Esophagus muscularis mucosa (tissue), 3 donors: Measurements from ENCODE around the gene TCEAL7.

ENCODE experiments used
- POLR2AphosphoS5 ChIP-seq, 2 donors: sonication (generic); formaldehyde crosslinking; IDR thresholded peaks; one replicate each; pipeline ENCODE4 v1.6.1; 2017; ENCODE audit warnings: antibody characterized with exemption in 2 of 2
- TF ChIP-seq, protein P1 (sequence below), 3 experiments: fragments of 200-600 bp in 2 of 3; fragments of 450-650 bp in 1 of 3; sonication (generic) in 2 of 3; IDR thresholded peaks; one replicate each; pipeline ENCODE4 v1.5.1; 2017 to 2019; ENCODE audit warnings: antibody characterized with exemption in 3 of 3, mild to moderate bottlenecking in 2 of 3, moderate library complexity in 1 of 3

DNA sequence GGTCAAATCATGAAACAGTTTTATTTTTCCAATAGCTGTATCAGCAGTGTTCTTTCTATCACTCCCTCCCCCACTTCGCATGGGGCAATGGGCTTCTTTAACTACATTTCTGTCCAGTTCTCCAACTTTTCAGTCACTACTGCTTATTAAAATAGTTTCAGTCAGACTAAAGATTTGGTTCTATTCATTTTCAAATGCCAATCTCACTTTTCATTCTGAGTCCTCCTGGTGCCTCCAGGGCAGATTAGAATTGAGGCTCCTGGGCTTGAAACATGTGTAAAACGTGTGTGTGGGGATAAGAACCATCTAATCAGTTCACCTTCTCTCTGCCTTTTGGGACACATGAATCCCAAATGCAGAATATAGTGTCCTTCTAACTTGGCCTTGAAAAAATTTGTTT, 42.8 kb downstream of the TCEAL7 start:
- TF ChIP-seq, protein P1, sequence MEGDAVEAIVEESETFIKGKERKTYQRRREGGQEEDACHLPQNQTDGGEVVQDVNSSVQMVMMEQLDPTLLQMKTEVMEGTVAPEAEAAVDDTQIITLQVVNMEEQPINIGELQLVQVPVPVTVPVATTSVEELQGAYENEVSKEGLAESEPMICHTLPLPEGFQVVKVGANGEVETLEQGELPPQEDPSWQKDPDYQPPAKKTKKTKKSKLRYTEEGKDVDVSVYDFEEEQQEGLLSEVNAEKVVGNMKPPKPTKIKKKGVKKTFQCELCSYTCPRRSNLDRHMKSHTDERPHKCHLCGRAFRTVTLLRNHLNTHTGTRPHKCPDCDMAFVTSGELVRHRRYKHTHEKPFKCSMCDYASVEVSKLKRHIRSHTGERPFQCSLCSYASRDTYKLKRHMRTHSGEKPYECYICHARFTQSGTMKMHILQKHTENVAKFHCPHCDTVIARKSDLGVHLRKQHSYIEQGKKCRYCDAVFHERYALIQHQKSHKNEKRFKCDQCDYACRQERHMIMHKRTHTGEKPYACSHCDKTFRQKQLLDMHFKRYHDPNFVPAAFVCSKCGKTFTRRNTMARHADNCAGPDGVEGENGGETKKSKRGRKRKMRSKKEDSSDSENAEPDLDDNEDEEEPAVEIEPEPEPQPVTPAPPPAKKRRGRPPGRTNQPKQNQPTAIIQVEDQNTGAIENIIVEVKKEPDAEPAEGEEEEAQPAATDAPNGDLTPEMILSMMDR (IDR thresholded peaks at IDR 0.05): no peak
- TF ChIP-seq POLR2AphosphoS5 (IDR thresholded peaks at IDR 0.05): no peak
